Measurements from ENCODE around the gene HLA-DMA. TPM values are rescaled to one million over a fixed set of nuclear protein-coding genes. Genes with fewer than 3 reads are reported as not detected.

The HLA-DMA gene
- total RNA-seq, 4 donors from 2014 or later = 47.0 to 79.9 (median 62.1) TPM

- H3K9me3 ChIP-seq = no peaks in the 10 kb centered on the region
- H3K36me3 ChIP-seq = no peaks in the 10 kb centered on the region
- no peak overlapping the region for H3K27ac ChIP-seq
- no peak for DNase-seq
- no peaks in the 10 kb centered on the region for H3K4me1 ChIP-seq
- TF ChIP-seq POLR2A (IDR thresholded peaks at IDR 0.05) (no peak), CTCF (IDR thresholded peaks at IDR 0.05) (no peak)
- no peak overlapping the region for H3K4me3 ChIP-seq
- H3K27me3 ChIP-seq = no peaks in the 10 kb centered on the region
Observed at GRCh38 chr6:32906539-32906938, 46.4 kb downstream of the HLA-DMA start.

- DNase-seq = no peak
- Histone ChIP-seq H3K27me3 (no peaks in the 10 kb centered on the region), H3K36me3 (no peaks in the 10 kb centered on the region), H3K4me1 (no peaks in the 10 kb centered on the region), H3K27ac (no peak overlapping the region), H3K4me3 (no peak overlapping the region), H3K9me3 (no peaks in the 10 kb centered on the region)
- TF ChIP-seq CTCF (IDR thresholded peaks at IDR 0.05) (no peak), POLR2A (IDR thresholded peaks at IDR 0.05) (no peak)
Observed at GRCh38 chr6:32905078-32905477, 47.8 kb downstream of the HLA-DMA start.

- Histone ChIP-seq H3K36me3 (no peaks in the 10 kb centered on the region), H3K9me3 (no peaks in the 10 kb centered on the region), H3K4me1 (no peaks in the 10 kb centered on the region), H3K4me3 (no peak overlapping the region), H3K27ac (no peak overlapping the region), H3K27me3 (no peaks in the 10 kb centered on the region)
- TF ChIP-seq POLR2A (IDR thresholded peaks at IDR 0.05) (no peak), CTCF (IDR thresholded peaks at IDR 0.05) (no peak)
- DNase-seq = no peak
Observed at GRCh38 chr6:32903952-32904351, 48.9 kb downstream of the HLA-DMA start.

Other genes starting within 250 kb of the HLA-DMA start
- 1 to 10 TPM in 1 of 4 donors, not detected in 3; 2.5 TPM for gene HLA-DQA2, start 211.7 kb downstream of the HLA-DMA start, total RNA-seq
- not detected for gene HLA-DQB2, start 189.6 kb downstream of the HLA-DMA start, total RNA-seq
- gene HLA-DOB, start 136.1 kb downstream of the HLA-DMA start, total RNA-seq = 10 to 100 TPM in 1 of 4 donors, 1 to 10 TPM in 2, under 1 TPM in 1; 0.88 to 13.2 (median 4.2) TPM
- 10 to 100 TPM; 16.5 to 53.2 (median 39.4) TPM for gene TAP2, start 114.4 kb downstream of the HLA-DMA start, total RNA-seq
- 100 to 1,000 TPM in 2 of 4 donors, 10 to 100 TPM in 2; 48.1 to 104 (median 96.0) TPM for gene PSMB8, start 109.0 kb downstream of the HLA-DMA start, total RNA-seq
- gene TAP1, start 99.4 kb downstream of the HLA-DMA start, total RNA-seq = 100 to 1,000 TPM in 3 of 4 donors, 10 to 100 TPM in 1; 25.6 to 136 (median 107) TPM
- gene PSMB9, start 98.9 kb downstream of the HLA-DMA start, total RNA-seq = 100 to 1,000 TPM in 1 of 4 donors, 10 to 100 TPM in 3; 53.5 to 124 (median 80.9) TPM
- gene HLA-DMB, start 12.1 kb downstream of the HLA-DMA start, total RNA-seq = 100 to 1,000 TPM in 1 of 4 donors, 10 to 100 TPM in 3; 59.4 to 199 (median 91.6) TPM
- 100 to 1,000 TPM; 146 to 525 (median 205) TPM for gene BRD2, start 15.5 kb upstream of the HLA-DMA start, total RNA-seq
- gene HLA-DOA, start 56.5 kb upstream of the HLA-DMA start, total RNA-seq = 10 to 100 TPM in 1 of 4 donors, 1 to 10 TPM in 1, under 1 TPM in 1, not detected in 1; 0.95 to 26.4 (median 1.5) TPM
- gene HLA-DPA1, start 120.6 kb upstream of the HLA-DMA start, total RNA-seq = 10 to 100 TPM; 14.6 to 70.1 (median 50.4) TPM
- gene HLA-DPB1, start 122.9 kb upstream of the HLA-DMA start, total RNA-seq = 100 to 1,000 TPM in 1 of 4 donors, 10 to 100 TPM in 2, 1 to 10 TPM in 1; 9.5 to 104 (median 19.7) TPM
- gene COL11A2, start 239.4 kb upstream of the HLA-DMA start, total RNA-seq = 1 to 10 TPM in 1 of 4 donors, under 1 TPM in 2, not detected in 1; 0.18 to 2.5 (median 0.54) TPM
- 10 to 100 TPM; 23.1 to 56.7 (median 36.6) TPM for gene RXRB, start 247.6 kb upstream of the HLA-DMA start, total RNA-seq
- 10 to 100 TPM; 33.8 to 99.0 (median 55.0) TPM for gene SLC39A7, start 247.8 kb upstream of the HLA-DMA start, total RNA-seq

Measured in Peyer's patch (tissue), 4 donors.